SK-N-MC (cell line): ENCODE data around the gene IGFLR1.

Experiments
- DNase-seq: peaks from one replicate; pipeline ENCODE4 v3.0.0-alpha.2; 2011; ENCODE audit warnings: low read depth, low spot score
- H3K27ac ChIP-seq: fragments of 200-600 bp; sonication (generic); 2 replicates; pipeline ENCODE4 v1.5.1; 2016; ENCODE audit warnings: mixed run types
- H3K36me3 ChIP-seq: fragments of 200-600 bp; sonication (generic); 2 replicates; pipeline ENCODE4 v1.6.1; 2017; ENCODE audit warnings: antibody characterized with exemption, low read length, mixed read lengths; ENCODE audit not compliant: insufficient read depth
- H3K4me3 ChIP-seq: fragments of 200-600 bp; sonication (generic); 2 replicates; pipeline ENCODE4 v1.5.1; 2016
- H3K9ac ChIP-seq: fragments of 200-600 bp; sonication (generic); 2 replicates; pipeline ENCODE4 v1.8.0; 2017; ENCODE audit warnings: mixed run types, mixed read lengths; ENCODE audit not compliant: insufficient read length
- H3K9me3 ChIP-seq: fragments of 200-600 bp; sonication (generic); 2 replicates; pipeline ENCODE4 v1.6.1; 2017; ENCODE audit warnings: low read depth, mild to moderate bottlenecking, antibody characterized with exemption, low read length, moderate library complexity, mixed read lengths
- EZH2 ChIP-seq: fragments of 200-600 bp; sonication (generic); IDR thresholded peaks from one replicate; pipeline ENCODE4 v1.6.1; 2017; ENCODE audit warnings: antibody characterized with exemption
- FOXP2 ChIP-seq: optimal IDR thresholded peaks from 2 replicates; pipeline ENCODE3; 2011; ENCODE audit warnings: mild to moderate bottlenecking, moderate library complexity; ENCODE audit not compliant: insufficient read depth; ENCODE audit errors: extremely low read length, control extremely low read depth
- POLR2AphosphoS5 ChIP-seq: IDR thresholded peaks from 2 replicates; pipeline ENCODE4 v1.6.1; 2012; ENCODE audit warnings: mild to moderate bottlenecking, low read depth, low read length, borderline replicate concordance

Gene IGFLR1

DNA sequence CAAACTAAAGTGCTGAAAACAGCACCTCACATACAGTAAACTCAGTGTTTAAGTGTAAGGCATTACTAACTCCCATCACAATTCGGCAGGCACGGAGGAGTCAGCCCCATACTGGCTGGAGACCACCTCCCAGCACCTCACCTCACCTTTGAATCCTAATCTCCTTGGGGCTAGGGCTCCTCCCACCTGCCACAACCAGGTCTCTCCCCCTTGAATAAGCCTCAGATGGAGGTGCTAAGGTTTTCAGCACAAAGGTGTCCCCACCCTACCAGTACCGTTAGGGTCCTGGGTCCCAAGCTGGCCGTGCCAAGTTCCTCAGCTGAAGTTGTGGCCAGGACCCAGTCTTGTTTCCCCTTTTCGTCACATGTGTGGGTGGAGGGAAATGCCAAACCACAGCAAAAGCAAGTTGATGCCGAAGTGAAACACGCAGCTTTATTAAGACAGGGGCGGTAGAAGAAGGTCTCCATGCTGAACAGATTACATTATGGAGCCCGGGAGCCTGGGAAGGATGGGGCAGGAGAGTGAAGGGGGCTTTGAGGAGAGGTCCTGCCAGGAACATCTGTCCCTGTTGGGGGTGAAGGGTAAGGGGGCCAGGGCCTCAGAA is at the start of gene IGFLR1:
IGFLR1 (minus strand) TSS at position 332 of the 604 bp plus-strand sequence. CDS start 1,272 bp downstream, outside the sequence.
- H3K9ac ChIP-seq = no peak within 1 kb of the TSS
- no peak for DNase-seq
- no peak within 1 kb of the TSS for H3K27ac ChIP-seq
- H3K36me3 ChIP-seq = peaks cover 20% of the 10 kb centered on the region; the same call in 1 of the 2 replicates
- TF ChIP-seq EZH2 (no peak), POLR2AphosphoS5 (no peak), FOXP2 (no peak)
- no peak within 1 kb of the TSS for H3K4me3 ChIP-seq
- no peaks in the 10 kb centered on the region for H3K9me3 ChIP-seq

- Histone ChIP-seq H3K9ac (no peak overlapping the region), H3K4me3 (no peak overlapping the region), H3K36me3 (no peaks in the 10 kb centered on the region), H3K27ac (no peak overlapping the region), H3K9me3 (no peaks in the 10 kb centered on the region)
- no peak for DNase-seq
- TF ChIP-seq POLR2AphosphoS5 = no peak
- TF ChIP-seq FOXP2 = no peak
- no peak for TF ChIP-seq EZH2
Observed at GRCh38 chr19:35791814-35792279, 49.6 kb upstream of the IGFLR1 start.

- Histone ChIP-seq H3K36me3 (no peaks in the 10 kb centered on the region), H3K9ac (no peak overlapping the region), H3K27ac (no peak overlapping the region), H3K9me3 (no peaks in the 10 kb centered on the region), H3K4me3 (no peak overlapping the region)
- no peak for DNase-seq
- no peak for TF ChIP-seq POLR2AphosphoS5
- no peak for TF ChIP-seq EZH2
- TF ChIP-seq FOXP2 = no peak
Observed at GRCh38 chr19:35790981-35791813, 48.9 kb upstream of the IGFLR1 start.

DNA sequence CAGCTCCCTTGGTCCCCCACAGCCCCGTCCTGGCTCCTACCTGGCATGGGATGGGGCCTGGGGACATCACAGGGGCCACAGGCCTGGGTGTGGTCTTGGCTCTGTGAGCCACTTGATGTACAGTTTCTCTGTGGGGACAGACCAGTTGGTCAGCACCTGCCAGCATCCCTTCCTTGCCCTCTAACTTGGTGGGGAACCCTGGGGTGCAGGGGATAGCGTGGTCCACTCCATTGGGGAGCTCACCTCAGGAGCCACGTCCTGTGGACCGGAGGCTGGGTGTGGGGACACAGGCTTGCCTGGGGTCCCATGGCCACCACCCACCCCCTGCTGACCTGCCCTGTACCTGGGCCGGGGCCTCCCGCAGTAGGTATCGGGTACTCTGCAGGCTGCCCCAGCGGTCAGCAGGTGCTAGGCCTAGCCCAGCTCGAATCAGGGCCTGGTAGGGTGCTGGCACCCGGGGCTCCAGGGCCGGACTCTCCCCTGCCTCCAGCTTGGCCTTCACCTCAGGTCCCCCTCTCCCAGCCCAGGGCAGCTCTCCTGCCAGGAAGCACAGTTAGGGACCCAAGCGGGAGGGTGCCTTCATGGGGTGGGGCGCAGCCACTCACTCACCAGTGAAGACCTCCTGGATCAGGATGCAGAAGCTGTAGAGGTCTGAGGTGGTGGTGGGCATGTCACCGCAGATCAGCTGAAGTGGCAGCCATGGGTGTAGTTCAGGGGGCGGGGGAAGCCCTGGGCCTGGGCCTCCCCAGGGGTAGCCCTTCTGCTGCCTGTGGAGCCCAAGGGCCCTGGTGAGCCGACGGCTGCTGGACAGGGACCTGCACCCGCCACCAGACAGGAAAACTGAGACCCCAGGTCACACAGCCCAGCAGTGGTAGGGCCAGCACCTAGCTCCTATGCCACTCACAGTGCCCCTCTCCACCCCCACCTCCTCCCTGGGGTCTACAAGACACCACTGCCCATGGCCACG is 48.0 kb upstream of the IGFLR1 start:
- H3K9ac ChIP-seq = no peak overlapping the region
- no peak overlapping the region for H3K4me3 ChIP-seq
- no peaks in the 10 kb centered on the region for H3K9me3 ChIP-seq
- TF ChIP-seq EZH2 = no peak
- no peak for TF ChIP-seq FOXP2
- TF ChIP-seq POLR2AphosphoS5 = no peak
- H3K36me3 ChIP-seq = no peaks in the 10 kb centered on the region
- H3K27ac ChIP-seq = no peak overlapping the region
- DNase-seq = no peak

DNA sequence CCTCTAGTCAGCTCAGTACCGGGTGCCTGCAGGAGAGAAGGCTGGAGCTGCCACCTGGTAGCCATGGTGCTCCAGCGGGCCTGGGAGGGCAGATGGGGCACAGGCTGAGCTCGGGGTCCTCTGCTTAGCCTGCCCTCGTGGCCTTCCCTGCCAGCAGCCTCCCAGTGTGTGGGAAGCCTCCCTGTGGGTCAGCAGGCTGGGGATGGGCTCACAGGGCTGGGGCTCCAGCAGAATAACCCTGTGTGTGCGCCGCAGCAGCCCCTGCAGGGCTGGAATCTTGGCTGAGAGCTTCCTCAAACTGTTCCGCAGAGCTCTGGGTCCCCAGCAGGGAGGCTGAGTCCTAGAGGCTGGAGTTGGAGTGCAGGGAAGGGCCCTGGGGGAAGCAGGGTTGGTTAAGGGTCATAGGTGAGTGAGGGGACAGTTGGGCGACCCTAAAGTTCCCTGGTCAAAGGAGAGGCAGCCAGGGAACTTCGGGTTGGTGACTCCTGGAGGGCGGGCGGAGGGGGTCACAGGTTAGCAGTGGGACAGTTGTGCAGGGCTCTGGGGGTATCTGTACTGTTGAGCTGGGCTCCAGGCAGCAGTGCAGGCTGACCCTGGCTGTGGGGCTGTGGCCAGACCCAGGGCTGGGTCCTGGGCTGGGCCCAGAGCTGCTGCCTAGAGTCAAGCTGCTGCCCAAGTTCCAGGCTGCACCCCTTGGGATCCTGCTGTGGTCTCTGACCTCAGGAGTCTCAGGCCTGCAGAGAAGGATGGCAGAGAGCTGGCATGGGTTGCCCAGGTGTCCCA is 47.1 kb upstream of the IGFLR1 start:
- no peak for DNase-seq
- Histone ChIP-seq H3K9ac (no peak overlapping the region), H3K9me3 (no peaks in the 10 kb centered on the region), H3K4me3 (no peak overlapping the region), H3K27ac (no peak overlapping the region), H3K36me3 (no peaks in the 10 kb centered on the region)
- TF ChIP-seq EZH2 (no peak), POLR2AphosphoS5 (no peak), FOXP2 (no peak)

GRCh38 chr19:35788205-35788960 is 46.1 kb upstream of the IGFLR1 start:
- Histone ChIP-seq H3K9me3 (no peaks in the 10 kb centered on the region), H3K4me3 (no peak overlapping the region), H3K36me3 (no peaks in the 10 kb centered on the region), H3K9ac (no peak overlapping the region), H3K27ac (no peak overlapping the region)
- TF ChIP-seq POLR2AphosphoS5 (no peak), EZH2 (no peak), FOXP2 (no peak)
- no peak for DNase-seq

- TF ChIP-seq POLR2AphosphoS5 = no peak
- TF ChIP-seq FOXP2 = no peak
- no peak for TF ChIP-seq EZH2
- Histone ChIP-seq H3K27ac (no peak overlapping the region), H3K9me3 (no peaks in the 10 kb centered on the region), H3K36me3 (no peaks in the 10 kb centered on the region; the same call in 1 of the 2 replicates), H3K9ac (no peak overlapping the region), H3K4me3 (no peak overlapping the region)
- no peak for DNase-seq
Observed at GRCh38 chr19:35787227-35787799, 45.1 kb upstream of the IGFLR1 start.
